ENCODE measurements around the gene KIF18A. TPM values are rescaled to one million over a fixed set of nuclear protein-coding genes. Genes with fewer than 3 reads are reported as not detected.
"Not testable (repeated sequence)": the region's sequence is repeated elsewhere in the genome, so short reads cannot be mapped to it uniquely, and the experiment has no call there.

The KIF18A gene
- total RNA-seq, 2 donors from 2014 or later: 5.3 to 8.9 TPM

- H3K36me3 Mint-ChIP-seq (ENCODE audit: low read depth): peaks cover 5% of the 10 kb centered on the region
- ATAC-seq (no peak), DNase-seq (no peak)
- H3K27me3 Mint-ChIP-seq: no peaks in the 10 kb centered on the region
- no peak overlapping the region for H3K4me3 Mint-ChIP-seq
- H3K9me3 ChIP-seq (ENCODE audit: control insufficient read depth, low read length, poor library complexity, severe bottlenecking): no peaks in the 10 kb centered on the region
- no peak overlapping the region for H3K27ac Mint-ChIP-seq
- H3K4me1 Mint-ChIP-seq: peaks cover 18% of the 10 kb centered on the region
Measured at GRCh38 chr11:28100665-28101064, 7.3 kb downstream of the KIF18A start.

GRCh38 chr11:28099715-28100114, 8.2 kb downstream of the KIF18A start:
- Mint-ChIP-seq H3K4me1 (peaks cover 20% of the 10 kb centered on the region), H3K27ac (peak overlapping the region; percentile 76), H3K36me3 (ENCODE audit: low read depth) (peaks cover 5% of the 10 kb centered on the region), H3K4me3 (no peak overlapping the region), H3K27me3 (no peaks in the 10 kb centered on the region)
- no peak for DNase-seq
- no peaks in the 10 kb centered on the region for H3K9me3 ChIP-seq (ENCODE audit: control insufficient read depth, low read length, poor library complexity, severe bottlenecking)
- no peak for ATAC-seq

GRCh38 chr11:28098257-28098656, 9.7 kb downstream of the KIF18A start:
- no peak for ATAC-seq
- peaks cover 5% of the 10 kb centered on the region for H3K36me3 Mint-ChIP-seq (ENCODE audit: low read depth)
- peaks cover 15% of the 10 kb centered on the region for H3K4me1 Mint-ChIP-seq

GRCh38 chr11:28092786-28093185, 15.2 kb downstream of the KIF18A start:
- Mint-ChIP-seq H3K27ac (no peak overlapping the region), H3K4me3 (no peak overlapping the region), H3K36me3 (ENCODE audit: low read depth) (no peaks in the 10 kb centered on the region), H3K27me3 (no peaks in the 10 kb centered on the region), H3K4me1 (peaks cover 4% of the 10 kb centered on the region)
- DNase-seq (no peak), ATAC-seq (no peak)
- no peaks in the 10 kb centered on the region for H3K9me3 ChIP-seq (ENCODE audit: control insufficient read depth, low read length, poor library complexity, severe bottlenecking)

More at GRCh38 chr11:28098257-28098656, 9.7 kb downstream of the KIF18A start:
- no peaks in the 10 kb centered on the region for H3K27me3 Mint-ChIP-seq
- no peak overlapping the region for H3K4me3 Mint-ChIP-seq
- DNase-seq: no peak
- no peaks in the 10 kb centered on the region for H3K9me3 ChIP-seq (ENCODE audit: control insufficient read depth, low read length, poor library complexity, severe bottlenecking)
- no peak overlapping the region for H3K27ac Mint-ChIP-seq

GRCh38 chr11:28090052-28090749, 17.8 kb downstream of the KIF18A start:
- Mint-ChIP-seq H3K36me3 (ENCODE audit: low read depth) (no peaks in the 10 kb centered on the region), H3K27ac (no peak overlapping the region), H3K4me1 (peaks cover 2% of the 10 kb centered on the region), H3K4me3 (no peak overlapping the region), H3K27me3 (no peaks in the 10 kb centered on the region)
- DNase-seq (no peak), ATAC-seq (no peak)
- H3K9me3 ChIP-seq (ENCODE audit: control insufficient read depth, low read length, poor library complexity, severe bottlenecking): no peaks in the 10 kb centered on the region

- H3K9me3 ChIP-seq (ENCODE audit: control insufficient read depth, low read length, poor library complexity, severe bottlenecking): no peaks in the 10 kb centered on the region
- no peaks in the 10 kb centered on the region for H3K27me3 Mint-ChIP-seq
- no peaks in the 10 kb centered on the region for H3K36me3 Mint-ChIP-seq (ENCODE audit: low read depth)
- no peak overlapping the region for H3K27ac Mint-ChIP-seq
- H3K4me1 Mint-ChIP-seq: no peaks in the 10 kb centered on the region
- no peak overlapping the region for H3K4me3 Mint-ChIP-seq
- no peak for ATAC-seq
- no peak for DNase-seq
Measured at GRCh38 chr11:28089378-28089777, 18.6 kb downstream of the KIF18A start.

- ATAC-seq; DNase-seq; H3K27me3 Mint-ChIP-seq; H3K27ac Mint-ChIP-seq; H3K4me1 Mint-ChIP-seq; H3K9me3 ChIP-seq (ENCODE audit: control insufficient read depth, low read length, poor library complexity, severe bottlenecking); H3K36me3 Mint-ChIP-seq (ENCODE audit: low read depth); H3K4me3 Mint-ChIP-seq: not testable (repeated sequence)
Measured at GRCh38 chr11:28087693-28088092, 20.3 kb downstream of the KIF18A start.

- not testable (repeated sequence) for H3K27ac Mint-ChIP-seq; H3K9me3 ChIP-seq (ENCODE audit: control insufficient read depth, low read length, poor library complexity, severe bottlenecking); H3K4me3 Mint-ChIP-seq; ATAC-seq; H3K27me3 Mint-ChIP-seq; H3K36me3 Mint-ChIP-seq (ENCODE audit: low read depth); H3K4me1 Mint-ChIP-seq; DNase-seq
Measured at GRCh38 chr11:28087192-28087591, 20.8 kb downstream of the KIF18A start.

GRCh38 chr11:28086569-28086968, 21.4 kb downstream of the KIF18A start:
- Mint-ChIP-seq H3K4me3 (no peak overlapping the region), H3K27me3 (no peaks in the 10 kb centered on the region), H3K27ac (no peak overlapping the region)

GRCh38 chr11:28083118-28083517, 24.8 kb downstream of the KIF18A start:
- Mint-ChIP-seq H3K4me1 (no peaks in the 10 kb centered on the region), H3K36me3 (ENCODE audit: low read depth) (no peaks in the 10 kb centered on the region), H3K27me3 (no peaks in the 10 kb centered on the region), H3K4me3 (no peak overlapping the region), H3K27ac (no peak overlapping the region)
- ATAC-seq: no peak
- H3K9me3 ChIP-seq (ENCODE audit: control insufficient read depth, low read length, poor library complexity, severe bottlenecking): no peaks in the 10 kb centered on the region
- DNase-seq: no peak

More at GRCh38 chr11:28086569-28086968, 21.4 kb downstream of the KIF18A start:
- Mint-ChIP-seq H3K4me1 (no peaks in the 10 kb centered on the region), H3K36me3 (ENCODE audit: low read depth) (no peaks in the 10 kb centered on the region)
- DNase-seq: no peak
- no peaks in the 10 kb centered on the region for H3K9me3 ChIP-seq (ENCODE audit: control insufficient read depth, low read length, poor library complexity, severe bottlenecking)
- no peak for ATAC-seq

- H3K27ac Mint-ChIP-seq: no peak overlapping the region
- H3K36me3 Mint-ChIP-seq (ENCODE audit: low read depth): no peaks in the 10 kb centered on the region
- no peaks in the 10 kb centered on the region for H3K27me3 Mint-ChIP-seq
- H3K4me1 Mint-ChIP-seq: no peaks in the 10 kb centered on the region
- DNase-seq (no peak), ATAC-seq (no peak)
- no peak overlapping the region for H3K4me3 Mint-ChIP-seq
- H3K9me3 ChIP-seq (ENCODE audit: control insufficient read depth, low read length, poor library complexity, severe bottlenecking): no peaks in the 10 kb centered on the region
Measured at GRCh38 chr11:28077521-28077920, 30.4 kb downstream of the KIF18A start.

- no peak overlapping the region for H3K4me3 Mint-ChIP-seq
Measured at GRCh38 chr11:28072321-28072720, 35.6 kb downstream of the KIF18A start.

GRCh38 chr11:28071305-28071704, 36.7 kb downstream of the KIF18A start:
- H3K27ac Mint-ChIP-seq: no peak overlapping the region
- no peak for DNase-seq
- H3K27me3 Mint-ChIP-seq: no peaks in the 10 kb centered on the region
- ATAC-seq: no peak
- H3K36me3 Mint-ChIP-seq (ENCODE audit: low read depth): no peaks in the 10 kb centered on the region
- no peak overlapping the region for H3K4me3 Mint-ChIP-seq
- H3K9me3 ChIP-seq (ENCODE audit: control insufficient read depth, low read length, poor library complexity, severe bottlenecking): no peaks in the 10 kb centered on the region
- H3K4me1 Mint-ChIP-seq: peaks cover 2% of the 10 kb centered on the region

More at GRCh38 chr11:28072321-28072720, 35.6 kb downstream of the KIF18A start:
- H3K27me3 Mint-ChIP-seq: no peaks in the 10 kb centered on the region
- ATAC-seq (no peak), DNase-seq (no peak)
- H3K4me1 Mint-ChIP-seq: peaks cover 2% of the 10 kb centered on the region
- H3K36me3 Mint-ChIP-seq (ENCODE audit: low read depth): no peaks in the 10 kb centered on the region
- no peak overlapping the region for H3K27ac Mint-ChIP-seq
- no peaks in the 10 kb centered on the region for H3K9me3 ChIP-seq (ENCODE audit: control insufficient read depth, low read length, poor library complexity, severe bottlenecking)

GRCh38 chr11:28058333-28058732, 49.6 kb downstream of the KIF18A start:
- DNase-seq: no peak
- no peaks in the 10 kb centered on the region for H3K27me3 Mint-ChIP-seq
- no peaks in the 10 kb centered on the region for H3K36me3 Mint-ChIP-seq (ENCODE audit: low read depth)
- H3K27ac Mint-ChIP-seq: no peak overlapping the region
- peaks cover 2% of the 10 kb centered on the region for H3K4me1 Mint-ChIP-seq
- H3K9me3 ChIP-seq (ENCODE audit: control insufficient read depth, low read length, poor library complexity, severe bottlenecking): no peaks in the 10 kb centered on the region
- ATAC-seq: no peak
- no peak overlapping the region for H3K4me3 Mint-ChIP-seq

Measured in T-helper 17 cell (primary cell).